ENCODE data around the gene COL18A1.

DNA sequence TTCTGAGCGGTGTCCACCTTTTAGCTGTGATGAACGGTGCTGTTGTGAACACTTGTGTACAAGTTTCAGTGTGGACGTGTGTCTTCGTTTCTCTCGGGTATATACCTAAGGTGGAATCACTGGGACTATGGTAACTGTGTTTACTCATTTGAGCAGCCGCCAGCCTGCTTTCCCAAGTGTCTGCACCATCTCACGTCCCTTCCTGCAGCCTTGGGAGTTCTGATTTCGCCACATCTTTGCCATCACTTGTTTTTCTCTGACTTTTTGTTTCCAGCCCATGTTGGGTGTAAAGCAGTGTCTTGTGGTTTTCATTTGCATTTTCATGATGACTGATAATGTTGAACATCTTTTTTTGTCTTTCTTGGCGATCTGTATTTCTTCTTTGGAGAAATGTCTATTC lies 40.4 kb downstream of the COL18A1 start:
- TF ChIP-seq POLR2A (IDR thresholded peaks at IDR 0.05; ENCODE audit: low read length) (no peak), GATA1 (IDR thresholded peaks at IDR 0.05; ENCODE audit: low read depth, low read length) (no peak)

Data from erythroblast (primary cell).